ENCODE results near the gene OCA2. TPM values are rescaled to one million over a fixed set of nuclear protein-coding genes. Genes with fewer than 3 reads are reported as not detected.

OCA2 gene
- total and polyA plus RNA-seq, 2 of the 13 experiments (the other 11 are each of a cell fraction or from before 2014, with no cell fraction given), result 0.02 to 0.05 TPM

DNA sequence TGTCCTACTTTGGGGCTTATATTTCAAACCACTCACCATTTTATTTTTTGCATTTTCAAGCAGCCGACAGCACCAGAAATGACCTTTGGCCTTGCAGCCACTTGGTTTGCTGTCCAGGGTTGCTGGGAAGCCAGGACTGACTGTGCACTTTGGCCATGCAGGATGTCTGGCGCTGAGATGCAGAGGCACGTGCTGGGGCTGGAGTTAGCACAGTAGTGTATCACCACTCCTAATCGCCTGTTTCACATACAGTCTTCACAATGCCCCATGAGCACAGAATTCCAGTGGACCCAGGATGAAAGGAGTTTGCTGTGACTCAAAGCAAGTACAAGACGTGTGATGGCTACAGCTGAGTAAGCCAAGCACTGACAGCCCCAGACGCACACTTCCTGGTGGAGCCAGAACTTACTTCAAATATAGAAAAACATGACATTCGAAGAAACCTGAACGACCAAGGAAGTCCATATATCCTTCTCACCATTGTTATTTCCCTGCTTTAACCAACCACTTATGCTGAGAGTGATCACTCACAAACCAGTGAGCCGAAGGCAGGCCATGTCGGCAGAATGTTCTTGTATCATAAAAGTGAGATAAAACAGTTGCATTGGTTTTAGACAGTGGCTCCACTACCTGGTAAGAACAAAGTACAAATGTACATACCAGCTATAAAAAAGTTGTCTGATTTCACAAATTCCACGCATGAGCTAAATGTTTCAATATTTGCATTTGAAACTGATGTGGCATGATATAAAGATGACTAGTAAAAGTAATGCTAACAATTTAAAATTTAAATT lies 16.0 kb downstream of the OCA2 start (continued):
- TF ChIP-seq, protein P1, sequence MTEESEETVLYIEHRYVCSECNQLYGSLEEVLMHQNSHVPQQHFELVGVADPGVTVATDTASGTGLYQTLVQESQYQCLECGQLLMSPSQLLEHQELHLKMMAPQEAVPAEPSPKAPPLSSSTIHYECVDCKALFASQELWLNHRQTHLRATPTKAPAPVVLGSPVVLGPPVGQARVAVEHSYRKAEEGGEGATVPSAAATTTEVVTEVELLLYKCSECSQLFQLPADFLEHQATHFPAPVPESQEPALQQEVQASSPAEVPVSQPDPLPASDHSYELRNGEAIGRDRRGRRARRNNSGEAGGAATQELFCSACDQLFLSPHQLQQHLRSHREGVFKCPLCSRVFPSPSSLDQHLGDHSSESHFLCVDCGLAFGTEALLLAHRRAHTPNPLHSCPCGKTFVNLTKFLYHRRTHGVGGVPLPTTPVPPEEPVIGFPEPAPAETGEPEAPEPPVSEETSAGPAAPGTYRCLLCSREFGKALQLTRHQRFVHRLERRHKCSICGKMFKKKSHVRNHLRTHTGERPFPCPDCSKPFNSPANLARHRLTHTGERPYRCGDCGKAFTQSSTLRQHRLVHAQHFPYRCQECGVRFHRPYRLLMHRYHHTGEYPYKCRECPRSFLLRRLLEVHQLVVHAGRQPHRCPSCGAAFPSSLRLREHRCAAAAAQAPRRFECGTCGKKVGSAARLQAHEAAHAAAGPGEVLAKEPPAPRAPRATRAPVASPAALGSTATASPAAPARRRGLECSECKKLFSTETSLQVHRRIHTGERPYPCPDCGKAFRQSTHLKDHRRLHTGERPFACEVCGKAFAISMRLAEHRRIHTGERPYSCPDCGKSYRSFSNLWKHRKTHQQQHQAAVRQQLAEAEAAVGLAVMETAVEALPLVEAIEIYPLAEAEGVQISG (CRISPR knock-in tag; IDR thresholded peaks at IDR 0.05), result peak; percentile 66
- TF ChIP-seq ZNF780A (CRISPR knock-in tag; IDR thresholded peaks at IDR 0.05) (no peak), MLLT10 (CRISPR knock-in tag; IDR thresholded peaks at IDR 0.05) (no peak), RXRB (CRISPR knock-in tag; IDR thresholded peaks at IDR 0.05; ENCODE audit: borderline replicate concordance) (peak; percentile 48; the same call in 1 of the 2 replicates), ISX (CRISPR knock-in tag; conservative IDR thresholded peaks at IDR 0.05) (no peak), SUZ12 (IDR thresholded peaks at IDR 0.05; ENCODE audit: low read depth, low read length) (no peak), MYC (CRISPR knock-in tag; IDR thresholded peaks at IDR 0.05; ENCODE audit: borderline replicate concordance) (peak; percentile 83), SMYD3 (CRISPR knock-in tag; IDR thresholded peaks at IDR 0.05) (no peak), RFX5 (IDR thresholded peaks at IDR 0.05; ENCODE audit: low read depth, low read length) (no peak), EHMT2 (IDR thresholded peaks at IDR 0.05; ENCODE audit: borderline replicate concordance, low read depth, low read length) (peak; percentile 52; the same call in 1 of the 2 replicates), ZSCAN21 (CRISPR knock-in tag; IDR thresholded peaks at IDR 0.05; ENCODE audit: borderline replicate concordance) (no peak), MXI1 (IDR thresholded peaks at IDR 0.05; ENCODE audit: borderline replicate concordance, low read depth, low read length) (no peak), AKAP8 (CRISPR knock-in tag; IDR thresholded peaks at IDR 0.05) (no peak), SAP130 (CRISPR knock-in tag; IDR thresholded peaks at IDR 0.05; ENCODE audit: low read depth) (peak; percentile 60), FOXP1 (IDR thresholded peaks at IDR 0.05) (no peak), FOXP1 (CRISPR knock-in tag; IDR thresholded peaks at IDR 0.05) (peak; percentile 34; the same call in 1 of the 2 replicates), NFKBIZ (CRISPR knock-in tag; IDR thresholded peaks at IDR 0.05) (0 out of 2 replicates have a peak, but pooled peaks have one; percentile 41), ZNF20 (CRISPR knock-in tag; IDR thresholded peaks at IDR 0.05) (no peak), ZNF7 (CRISPR knock-in tag; IDR thresholded peaks at IDR 0.05) (peak; percentile 57; the same call in 1 of the 2 replicates), ZNF878 (CRISPR knock-in tag; IDR thresholded peaks at IDR 0.05) (0 out of 2 replicates have a peak, but pooled peaks have one; percentile 26)
- TF ChIP-seq, protein P2, sequence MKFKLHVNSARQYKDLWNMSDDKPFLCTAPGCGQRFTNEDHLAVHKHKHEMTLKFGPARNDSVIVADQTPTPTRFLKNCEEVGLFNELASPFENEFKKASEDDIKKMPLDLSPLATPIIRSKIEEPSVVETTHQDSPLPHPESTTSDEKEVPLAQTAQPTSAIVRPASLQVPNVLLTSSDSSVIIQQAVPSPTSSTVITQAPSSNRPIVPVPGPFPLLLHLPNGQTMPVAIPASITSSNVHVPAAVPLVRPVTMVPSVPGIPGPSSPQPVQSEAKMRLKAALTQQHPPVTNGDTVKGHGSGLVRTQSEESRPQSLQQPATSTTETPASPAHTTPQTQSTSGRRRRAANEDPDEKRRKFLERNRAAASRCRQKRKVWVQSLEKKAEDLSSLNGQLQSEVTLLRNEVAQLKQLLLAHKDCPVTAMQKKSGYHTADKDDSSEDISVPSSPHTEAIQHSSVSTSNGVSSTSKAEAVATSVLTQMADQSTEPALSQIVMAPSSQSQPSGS (CRISPR knock-in tag; IDR thresholded peaks at IDR 0.05), result 0 out of 2 replicates have a peak, but pooled peaks have one; percentile 28
- TF ChIP-seq, protein P3, sequence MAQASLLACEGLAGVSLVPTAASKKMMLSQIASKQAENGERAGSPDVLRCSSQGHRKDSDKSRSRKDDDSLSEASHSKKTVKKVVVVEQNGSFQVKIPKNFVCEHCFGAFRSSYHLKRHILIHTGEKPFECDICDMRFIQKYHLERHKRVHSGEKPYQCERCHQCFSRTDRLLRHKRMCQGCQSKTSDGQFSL (CRISPR knock-in tag; IDR thresholded peaks at IDR 0.05), result no peak
- TF ChIP-seq, protein P4, sequence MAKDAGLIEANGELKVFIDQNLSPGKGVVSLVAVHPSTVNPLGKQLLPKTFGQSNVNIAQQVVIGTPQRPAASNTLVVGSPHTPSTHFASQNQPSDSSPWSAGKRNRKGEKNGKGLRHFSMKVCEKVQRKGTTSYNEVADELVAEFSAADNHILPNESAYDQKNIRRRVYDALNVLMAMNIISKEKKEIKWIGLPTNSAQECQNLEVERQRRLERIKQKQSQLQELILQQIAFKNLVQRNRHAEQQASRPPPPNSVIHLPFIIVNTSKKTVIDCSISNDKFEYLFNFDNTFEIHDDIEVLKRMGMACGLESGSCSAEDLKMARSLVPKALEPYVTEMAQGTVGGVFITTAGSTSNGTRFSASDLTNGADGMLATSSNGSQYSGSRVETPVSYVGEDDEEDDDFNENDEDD (CRISPR knock-in tag; IDR thresholded peaks at IDR 0.05; ENCODE audit: borderline replicate concordance), result peak; percentile 87; the same call in 1 of the 2 replicates

Measured in HepG2 (cell line).